HG03066 (cell line): ENCODE results near the gene NBAS.
A peak's percentile ranks its signal among the peaks of the same experiment; 100 is the strongest.

Experiments used
- ATAC-seq: cut with Tn5 transposase; IDR thresholded peaks from one replicate; pipeline ENCODE4 v1.9.1; 2021; ENCODE audit warnings: low read depth; ENCODE audit not compliant: unreplicated experiment

Gene NBAS

GRCh38 chr2:15155959-15156574 lies 405.1 kb downstream of the NBAS start:
- no peak for ATAC-seq

GRCh38 chr2:15154297-15154696 lies 406.8 kb downstream of the NBAS start:
- ATAC-seq = no peak

GRCh38 chr2:15152382-15152781 lies 408.8 kb downstream of the NBAS start:
- ATAC-seq = no peak

GRCh38 chr2:15149063-15149462 lies 412.1 kb downstream of the NBAS start:
- no peak for ATAC-seq

- ATAC-seq = no peak
Observed at GRCh38 chr2:15147591-15147990, 413.5 kb downstream of the NBAS start.

- no peak for ATAC-seq
Observed at GRCh38 chr2:15146960-15147359, 414.2 kb downstream of the NBAS start.

GRCh38 chr2:15145919-15146318 lies 415.2 kb downstream of the NBAS start:
- no peak for ATAC-seq

GRCh38 chr2:15145046-15145817 lies 415.9 kb downstream of the NBAS start:
- ATAC-seq = no peak

GRCh38 chr2:15142069-15142689 lies 419.0 kb downstream of the NBAS start:
- ATAC-seq = peak; percentile 100

- ATAC-seq = no peak
Observed at GRCh38 chr2:15141211-15141610, 419.9 kb downstream of the NBAS start.

GRCh38 chr2:15136639-15137038 lies 424.5 kb downstream of the NBAS start:
- no peak for ATAC-seq

GRCh38 chr2:15134957-15135356 lies 426.2 kb downstream of the NBAS start:
- no peak for ATAC-seq

- no peak for ATAC-seq
Observed at GRCh38 chr2:15133461-15133860, 427.7 kb downstream of the NBAS start.

- no peak for ATAC-seq
Observed at GRCh38 chr2:15128846-15129245, 432.3 kb downstream of the NBAS start.

GRCh38 chr2:15127876-15128275 lies 433.3 kb downstream of the NBAS start:
- ATAC-seq = no peak

GRCh38 chr2:15127301-15127700 lies 433.8 kb downstream of the NBAS start:
- ATAC-seq = no peak

- no peak for ATAC-seq
Observed at GRCh38 chr2:15126373-15126772, 434.8 kb downstream of the NBAS start.

- ATAC-seq = no peak
Observed at GRCh38 chr2:15122915-15123314, 438.2 kb downstream of the NBAS start.

- no peak for ATAC-seq
Observed at GRCh38 chr2:15120631-15121030, 440.5 kb downstream of the NBAS start.

- ATAC-seq = no peak
Observed at GRCh38 chr2:15119722-15120175, 441.4 kb downstream of the NBAS start.

- ATAC-seq = no peak
Observed at GRCh38 chr2:15117409-15118050, 443.6 kb downstream of the NBAS start.
